Central memory CD8-positive, alpha-beta T cell (primary cell): ENCODE data around the gene PRSS12.
A peak's percentile ranks its signal among the peaks of the same experiment; 100 is the strongest.
"Not testable (repeated sequence)": the region's sequence is repeated elsewhere in the genome, so short reads cannot be mapped to it uniquely, and the experiment has no call there.

ENCODE experiments used
- ATAC-seq: fragments of 150-1000 bp; cut with Tn5 transposase; replicated peaks from 2 replicates; pipeline ENCODE4 v1.10.0; 2022; ENCODE audit warnings: mild to moderate bottlenecking, moderate FRiP score, moderate number of reproducible peaks; ENCODE audit not compliant: poor library complexity, severe bottlenecking; ENCODE audit errors: extremely low read depth
- DNase-seq, 2 donors: peaks; one replicate each; pipeline ENCODE4 v3.0.0; 2021; ENCODE audit warnings: low spot score in 2 of 2
- H3K27ac Mint-ChIP-seq: one replicate; pipeline ENCODE4 v1.8.0; 2022; ENCODE audit warnings: low read depth, mild to moderate bottlenecking, moderate library complexity, mixed read lengths
- H3K27me3 Mint-ChIP-seq: one replicate; pipeline ENCODE4 v1.8.0; 2022; ENCODE audit warnings: mixed read lengths
- H3K36me3 Mint-ChIP-seq: one replicate; pipeline ENCODE4 v1.8.0; 2022; ENCODE audit warnings: mild to moderate bottlenecking, moderate library complexity, mixed read lengths; ENCODE audit not compliant: insufficient read depth
- H3K4me1 Mint-ChIP-seq: one replicate; pipeline ENCODE4 v1.8.0; 2022; ENCODE audit warnings: mixed read lengths
- H3K4me3 Mint-ChIP-seq: one replicate; pipeline ENCODE4 v1.8.0; 2022; ENCODE audit warnings: mild to moderate bottlenecking, moderate library complexity, mixed read lengths
- H3K9me3 Mint-ChIP-seq: one replicate; pipeline ENCODE4 v1.8.0; 2022; ENCODE audit warnings: mixed read lengths

PRSS12 gene, protein sequence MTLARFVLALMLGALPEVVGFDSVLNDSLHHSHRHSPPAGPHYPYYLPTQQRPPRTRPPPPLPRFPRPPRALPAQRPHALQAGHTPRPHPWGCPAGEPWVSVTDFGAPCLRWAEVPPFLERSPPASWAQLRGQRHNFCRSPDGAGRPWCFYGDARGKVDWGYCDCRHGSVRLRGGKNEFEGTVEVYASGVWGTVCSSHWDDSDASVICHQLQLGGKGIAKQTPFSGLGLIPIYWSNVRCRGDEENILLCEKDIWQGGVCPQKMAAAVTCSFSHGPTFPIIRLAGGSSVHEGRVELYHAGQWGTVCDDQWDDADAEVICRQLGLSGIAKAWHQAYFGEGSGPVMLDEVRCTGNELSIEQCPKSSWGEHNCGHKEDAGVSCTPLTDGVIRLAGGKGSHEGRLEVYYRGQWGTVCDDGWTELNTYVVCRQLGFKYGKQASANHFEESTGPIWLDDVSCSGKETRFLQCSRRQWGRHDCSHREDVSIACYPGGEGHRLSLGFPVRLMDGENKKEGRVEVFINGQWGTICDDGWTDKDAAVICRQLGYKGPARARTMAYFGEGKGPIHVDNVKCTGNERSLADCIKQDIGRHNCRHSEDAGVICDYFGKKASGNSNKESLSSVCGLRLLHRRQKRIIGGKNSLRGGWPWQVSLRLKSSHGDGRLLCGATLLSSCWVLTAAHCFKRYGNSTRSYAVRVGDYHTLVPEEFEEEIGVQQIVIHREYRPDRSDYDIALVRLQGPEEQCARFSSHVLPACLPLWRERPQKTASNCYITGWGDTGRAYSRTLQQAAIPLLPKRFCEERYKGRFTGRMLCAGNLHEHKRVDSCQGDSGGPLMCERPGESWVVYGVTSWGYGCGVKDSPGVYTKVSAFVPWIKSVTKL

DNA sequence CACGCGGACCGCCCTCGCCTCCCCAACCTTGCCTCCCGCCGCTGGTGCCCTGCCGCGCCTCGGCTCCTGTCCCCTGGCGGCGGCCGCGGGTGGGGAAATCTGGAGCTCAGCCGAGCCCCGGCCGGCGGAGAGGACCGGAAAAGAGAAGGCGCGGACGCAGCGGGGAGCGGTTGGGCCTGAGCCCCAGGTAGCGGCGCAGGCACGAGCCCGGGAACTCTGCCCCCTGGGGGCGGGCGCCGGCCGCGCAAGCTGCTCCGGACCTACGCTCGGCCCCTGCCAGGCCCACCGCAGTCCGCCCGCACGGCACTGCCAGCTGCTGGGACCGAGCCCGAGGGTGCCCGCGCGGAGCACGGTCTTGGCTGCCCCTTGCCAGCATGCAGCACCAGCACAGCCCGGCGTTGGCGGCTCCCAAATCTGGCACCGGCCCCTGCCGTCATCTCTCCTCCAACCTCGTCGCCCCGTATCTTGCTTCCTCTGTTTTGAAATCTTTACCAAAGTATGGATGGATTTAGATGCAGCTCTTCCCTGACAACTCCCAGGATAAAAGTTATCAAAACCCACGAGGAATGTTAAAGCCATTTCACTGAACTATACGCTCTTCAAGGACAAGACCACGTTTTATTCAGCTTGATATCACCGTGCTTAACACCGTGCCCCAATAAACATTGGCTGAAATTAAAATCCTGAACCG, at the start of gene PRSS12:
Gene PRSS12, minus strand, starts transcription at position 161 of the 691 bp plus-strand sequence. CDS start 283 bp downstream, outside the sequence.
- H3K36me3 Mint-ChIP-seq: peaks cover 2% of the 10 kb centered on the region
- peaks cover 9% of the 10 kb centered on the region for H3K4me1 Mint-ChIP-seq
- H3K27ac Mint-ChIP-seq: no peak within 1 kb of the TSS
- DNase-seq (peak in 1 of 2 donors; percentile 19), ATAC-seq (peak; percentile 46)
- H3K9me3 Mint-ChIP-seq: no peaks in the 10 kb centered on the region
- peak within 1 kb of the TSS; percentile 69 for H3K4me3 Mint-ChIP-seq
- peaks cover 90% of the 10 kb centered on the region for H3K27me3 Mint-ChIP-seq

DNA sequence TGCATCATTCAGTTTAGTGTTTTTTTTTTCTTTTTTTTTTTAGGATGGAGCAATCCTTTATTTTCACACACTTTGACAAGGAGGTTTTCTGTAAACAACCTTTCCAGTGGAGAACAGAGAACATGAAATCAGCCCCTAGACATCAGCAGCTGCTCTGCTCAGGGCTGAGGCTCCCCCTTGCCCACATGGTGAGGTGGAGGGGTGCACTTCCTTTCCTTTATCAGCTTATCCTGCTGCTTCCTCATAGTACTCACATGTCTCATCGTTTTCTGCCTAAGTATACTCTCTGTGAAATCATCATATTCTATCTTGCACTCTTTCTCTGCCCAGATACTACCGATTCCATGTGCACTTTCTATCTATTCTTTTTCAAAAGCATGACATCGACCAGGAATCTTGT, 47.6 kb upstream of the PRSS12 start:
- peaks cover 38% of the 10 kb centered on the region for H3K27me3 Mint-ChIP-seq
- ATAC-seq (no peak), DNase-seq (no peak)
- no peaks in the 10 kb centered on the region for H3K4me1 Mint-ChIP-seq
- no peaks in the 10 kb centered on the region for H3K9me3 Mint-ChIP-seq
- H3K36me3 Mint-ChIP-seq: no peaks in the 10 kb centered on the region
- no peak overlapping the region for H3K4me3 Mint-ChIP-seq
- H3K27ac Mint-ChIP-seq: no peak overlapping the region

DNA sequence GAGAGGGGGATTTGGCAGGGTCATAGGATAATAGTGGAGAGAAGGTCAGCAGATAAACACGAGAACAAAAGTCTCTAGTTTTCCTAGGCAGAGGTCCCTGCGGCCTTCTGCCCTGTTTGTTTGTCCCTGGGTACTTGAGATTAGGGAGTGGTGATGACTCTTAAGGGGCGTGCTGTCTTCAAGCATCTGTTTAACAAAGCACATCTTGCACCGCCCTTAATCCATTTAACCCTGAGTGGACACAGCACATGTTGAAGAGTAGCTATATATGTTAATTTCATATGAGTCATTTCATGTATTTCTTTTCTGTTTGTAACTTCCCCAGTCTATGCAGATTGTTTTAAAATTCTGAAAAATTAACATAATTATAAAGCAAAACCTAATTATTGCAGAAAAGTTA, 47.1 kb upstream of the PRSS12 start:
- H3K36me3 Mint-ChIP-seq, H3K4me1 Mint-ChIP-seq, ATAC-seq, H3K4me3 Mint-ChIP-seq, H3K9me3 Mint-ChIP-seq, DNase-seq, H3K27ac Mint-ChIP-seq: not testable (repeated sequence)
- H3K27me3 Mint-ChIP-seq: peaks cover 33% of the 10 kb centered on the region

DNA sequence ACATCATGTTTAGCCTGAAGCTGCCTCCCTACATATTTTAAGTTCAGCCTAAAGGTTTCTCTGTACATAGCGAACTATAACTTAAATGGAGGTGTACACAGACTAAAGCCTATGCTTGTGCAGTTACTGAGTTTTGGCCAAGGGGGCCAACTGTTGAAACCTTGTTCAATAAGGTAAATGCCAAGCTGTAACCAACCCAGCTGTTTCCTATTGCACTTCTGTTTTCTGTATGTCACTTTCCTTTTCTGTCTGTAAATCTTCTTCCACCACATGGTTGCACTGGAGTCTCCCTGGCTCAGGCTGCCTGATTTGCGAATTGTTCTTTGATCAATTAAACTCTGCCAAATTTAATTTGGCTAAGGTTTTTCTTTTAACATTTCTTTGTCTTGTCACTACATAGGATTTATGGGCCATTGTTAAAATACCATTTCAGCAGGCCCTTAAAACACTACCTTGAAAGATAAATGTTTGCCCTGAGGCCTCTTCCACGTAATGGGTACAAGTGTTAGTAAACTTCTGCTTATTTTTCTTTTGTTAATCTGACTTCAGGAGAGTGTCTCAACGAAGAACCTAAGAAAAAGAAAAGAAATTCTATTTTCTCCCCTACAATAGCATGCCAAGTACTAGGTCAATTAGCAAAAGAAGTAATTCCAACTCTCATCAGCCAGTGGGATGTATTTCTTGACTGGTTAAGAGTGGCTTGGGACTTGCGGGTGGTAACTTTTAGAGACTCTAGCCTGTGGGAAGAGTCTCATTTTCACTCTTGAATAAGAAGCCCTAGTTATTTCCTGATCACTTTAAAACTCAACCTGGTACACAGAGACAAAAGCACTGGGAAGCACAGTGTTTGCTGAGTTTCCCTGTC, 45.7 kb upstream of the PRSS12 start:
- H3K4me3 Mint-ChIP-seq: no peak overlapping the region
- H3K4me1 Mint-ChIP-seq: no peaks in the 10 kb centered on the region
- peaks cover 28% of the 10 kb centered on the region for H3K27me3 Mint-ChIP-seq
- DNase-seq (no peak), ATAC-seq (no peak)
- no peak overlapping the region for H3K27ac Mint-ChIP-seq
- no peaks in the 10 kb centered on the region for H3K36me3 Mint-ChIP-seq
- H3K9me3 Mint-ChIP-seq: no peaks in the 10 kb centered on the region

DNA sequence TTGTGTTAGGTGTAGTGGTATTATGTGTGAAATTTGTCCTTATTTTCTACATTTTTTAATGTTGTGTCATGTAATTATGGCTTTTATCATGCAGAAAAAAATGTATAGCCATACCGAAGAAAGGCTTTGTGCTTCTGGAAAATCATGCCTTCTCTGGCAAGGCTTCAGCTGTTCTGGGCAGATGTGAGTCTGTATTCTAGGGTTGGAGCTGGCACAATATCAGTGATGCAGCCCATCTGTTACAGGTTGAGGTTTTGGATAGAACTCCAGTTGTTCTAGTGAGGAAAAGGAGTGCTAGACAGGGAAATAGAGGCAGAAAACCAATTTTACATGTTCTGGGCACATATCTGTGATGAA, 44.8 kb upstream of the PRSS12 start:
- Mint-ChIP-seq H3K4me1 (no peaks in the 10 kb centered on the region), H3K27ac (no peak overlapping the region)
- ATAC-seq: no peak

DNA sequence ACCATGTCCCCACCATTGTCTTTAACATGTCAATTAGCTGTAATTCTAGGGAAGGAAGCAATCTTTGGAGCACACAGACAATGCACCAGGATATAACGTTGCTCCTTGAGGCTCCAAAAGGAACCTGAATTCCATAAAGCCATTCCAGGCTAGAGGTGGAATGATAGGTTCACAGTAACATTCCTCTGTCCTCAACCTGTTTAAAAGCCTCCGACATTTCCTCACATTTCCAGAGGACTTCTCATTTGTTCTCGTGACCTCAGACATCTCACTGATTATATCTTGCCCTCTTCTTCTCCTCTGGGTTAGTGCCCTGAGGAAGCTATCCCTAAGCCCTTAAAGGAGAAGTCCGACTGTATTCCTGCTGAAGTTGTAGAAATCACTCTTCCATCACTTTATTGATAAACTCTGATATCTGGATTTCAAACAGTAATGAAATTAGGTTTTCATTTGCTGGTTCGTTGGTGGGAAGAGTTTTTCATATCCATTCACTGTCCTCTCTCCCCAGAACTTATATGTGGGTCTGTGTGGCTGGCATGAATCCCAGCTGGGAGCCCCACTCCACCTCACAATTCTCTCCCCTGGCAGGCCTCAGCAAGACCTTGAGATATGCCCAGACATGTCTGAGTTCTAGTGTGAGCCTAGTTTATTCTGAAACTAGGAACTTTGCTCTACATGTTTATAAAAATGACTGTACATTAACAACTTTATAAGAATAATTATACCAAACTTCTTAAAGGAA, 44.2 kb upstream of the PRSS12 start:
- Mint-ChIP-seq H3K27ac (no peak overlapping the region), H3K9me3 (peaks cover 5% of the 10 kb centered on the region), H3K4me3 (no peak overlapping the region), H3K36me3 (no peaks in the 10 kb centered on the region), H3K4me1 (no peaks in the 10 kb centered on the region), H3K27me3 (peaks cover 29% of the 10 kb centered on the region)
- ATAC-seq (no peak), DNase-seq (no peak)

More for the DNA sequence above, 44.8 kb upstream of the PRSS12 start:
- DNase-seq: no peak
- peaks cover 33% of the 10 kb centered on the region for H3K27me3 Mint-ChIP-seq
- no peak overlapping the region for H3K4me3 Mint-ChIP-seq
- peaks cover 4% of the 10 kb centered on the region for H3K9me3 Mint-ChIP-seq
- no peaks in the 10 kb centered on the region for H3K36me3 Mint-ChIP-seq

DNA sequence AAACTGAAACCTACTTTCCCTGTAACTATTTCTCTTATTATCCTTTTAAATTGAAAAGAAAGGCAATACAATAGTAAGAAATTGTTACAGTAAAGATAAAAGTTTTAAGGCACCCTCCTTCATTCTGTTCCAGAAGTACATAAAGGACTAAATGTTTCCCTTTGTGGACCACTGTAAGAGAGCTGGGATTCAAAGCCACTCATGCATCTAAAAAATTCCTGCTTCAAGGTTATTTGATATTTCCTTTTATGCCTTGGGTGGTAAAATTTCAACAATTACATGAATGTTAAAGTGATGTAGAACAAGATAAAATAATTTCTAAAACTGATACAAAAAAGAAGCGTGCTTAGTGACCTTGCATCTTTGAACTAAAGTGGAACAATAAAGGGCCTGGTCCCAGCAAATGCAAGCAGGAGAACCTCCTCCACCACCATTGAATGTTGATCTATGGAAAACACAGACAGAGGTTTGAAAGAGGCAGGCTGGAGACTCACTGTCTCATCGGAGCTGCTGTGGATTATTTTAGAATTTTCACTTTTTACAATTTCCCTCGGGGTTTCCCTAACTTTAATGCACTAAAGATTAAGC, 42.3 kb upstream of the PRSS12 start:
- Mint-ChIP-seq H3K27ac (no peak overlapping the region), H3K36me3 (no peaks in the 10 kb centered on the region), H3K4me3 (no peak overlapping the region), H3K27me3 (peaks cover 10% of the 10 kb centered on the region), H3K9me3 (peaks cover 5% of the 10 kb centered on the region), H3K4me1 (no peaks in the 10 kb centered on the region)
- DNase-seq (no peak), ATAC-seq (no peak)

DNA sequence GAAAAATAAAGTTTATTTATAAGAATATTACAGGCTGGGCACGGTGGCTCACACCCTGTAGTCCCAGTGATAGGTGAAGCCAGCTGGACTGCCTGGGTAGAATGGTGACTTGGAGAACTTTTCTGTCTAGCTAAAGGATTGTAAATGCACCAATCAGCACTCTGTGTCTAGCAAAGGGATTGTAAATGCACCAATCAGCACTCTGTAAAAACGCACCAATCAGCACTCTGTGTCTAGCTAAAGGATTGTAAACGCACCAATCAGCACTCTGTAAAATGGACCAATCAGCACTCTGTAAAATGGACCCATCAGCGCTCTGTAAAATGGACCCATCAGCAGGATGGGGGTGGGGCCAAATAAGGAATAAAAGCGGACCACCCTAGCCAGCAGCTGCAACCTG, 39.7 kb upstream of the PRSS12 start:
- not testable (repeated sequence) for ATAC-seq, H3K4me3 Mint-ChIP-seq, H3K27me3 Mint-ChIP-seq, DNase-seq, H3K27ac Mint-ChIP-seq, H3K36me3 Mint-ChIP-seq, H3K4me1 Mint-ChIP-seq
- H3K9me3 Mint-ChIP-seq: peaks cover 12% of the 10 kb centered on the region

DNA sequence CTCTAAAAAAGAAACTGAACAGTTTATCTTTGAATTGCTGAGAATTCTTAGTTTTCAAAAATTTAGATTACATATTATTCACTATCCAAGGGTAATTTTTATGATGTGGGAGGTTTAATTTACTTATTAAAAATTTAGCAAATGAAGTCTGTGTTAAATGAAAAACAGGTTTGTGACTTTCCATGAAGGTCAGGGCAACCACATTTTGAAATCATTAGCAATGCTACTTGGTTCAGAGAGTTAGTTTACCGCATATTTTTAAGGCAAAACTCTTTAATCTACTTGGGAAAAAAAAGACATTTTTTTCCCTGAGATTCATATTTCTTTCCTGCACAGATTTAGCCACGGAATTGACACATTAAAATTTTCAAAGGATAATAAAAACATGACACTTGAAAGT, 37.3 kb upstream of the PRSS12 start:
- H3K4me1 Mint-ChIP-seq: no peaks in the 10 kb centered on the region
- H3K4me3 Mint-ChIP-seq: no peak overlapping the region
- no peak for DNase-seq
- no peaks in the 10 kb centered on the region for H3K36me3 Mint-ChIP-seq
- H3K27ac Mint-ChIP-seq: no peak overlapping the region
- H3K27me3 Mint-ChIP-seq: peaks cover 9% of the 10 kb centered on the region
- peaks cover 26% of the 10 kb centered on the region for H3K9me3 Mint-ChIP-seq
- no peak for ATAC-seq

DNA sequence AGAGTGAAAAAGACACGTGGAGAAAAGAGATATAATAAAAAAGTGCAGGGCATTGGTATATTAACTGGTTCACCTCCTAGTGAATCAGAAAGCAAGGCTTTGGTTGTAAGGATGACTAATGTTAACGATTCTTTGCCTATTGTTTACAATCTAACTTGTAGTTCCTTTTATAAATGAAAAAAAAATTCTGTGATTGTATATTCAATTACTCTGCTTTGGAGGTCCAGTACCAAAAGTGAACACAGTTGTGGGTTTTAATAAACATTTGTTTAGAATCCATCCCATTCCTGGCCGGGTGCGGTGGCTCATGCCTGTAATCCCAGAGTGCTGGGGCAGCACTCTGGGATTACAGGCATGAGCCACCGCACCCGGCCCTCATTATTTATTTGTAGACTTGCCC, 36.9 kb upstream of the PRSS12 start:
- ATAC-seq: no peak
- Mint-ChIP-seq H3K9me3 (peaks cover 26% of the 10 kb centered on the region), H3K4me1 (no peaks in the 10 kb centered on the region), H3K27me3 (peaks cover 9% of the 10 kb centered on the region), H3K4me3 (no peak overlapping the region), H3K27ac (no peak overlapping the region), H3K36me3 (no peaks in the 10 kb centered on the region)
- no peak for DNase-seq

DNA sequence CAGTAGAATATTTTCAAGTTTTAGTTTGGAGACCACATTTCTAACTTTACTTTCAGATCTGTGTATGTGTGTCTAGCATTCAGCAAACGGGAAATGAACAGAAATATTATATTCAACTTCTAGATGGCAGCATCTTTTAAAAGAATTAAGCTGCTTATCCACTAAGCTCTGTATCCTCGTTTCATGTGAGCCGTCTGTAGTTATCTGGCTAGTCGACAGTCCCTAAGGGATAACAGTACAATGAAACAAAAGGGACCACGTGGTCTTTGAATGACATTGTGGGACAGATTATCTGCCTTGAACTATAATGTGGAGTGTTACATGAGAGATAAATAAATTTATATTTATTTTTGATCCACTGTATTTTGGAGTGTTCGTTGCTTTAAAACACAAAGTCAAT, 35.8 kb upstream of the PRSS12 start:
- H3K4me1 Mint-ChIP-seq: no peaks in the 10 kb centered on the region
- H3K36me3 Mint-ChIP-seq: no peaks in the 10 kb centered on the region
- DNase-seq: no peak
- H3K9me3 Mint-ChIP-seq: peaks cover 26% of the 10 kb centered on the region
- peaks cover 9% of the 10 kb centered on the region for H3K27me3 Mint-ChIP-seq
- no peak for ATAC-seq
- H3K27ac Mint-ChIP-seq: no peak overlapping the region
- no peak overlapping the region for H3K4me3 Mint-ChIP-seq
